Loucy (cell line): Measurements from ENCODE around the gene TMEM45B.
"Not testable (repeated sequence)": the region's sequence is repeated elsewhere in the genome, so short reads cannot be mapped to it uniquely, and the experiment has no call there.

Experiments
- H2AFZ ChIP-seq: fragments of 200-600 bp; sonication (generic); 2 replicates; pipeline ENCODE4 v1.6.0; 2016; ENCODE audit warnings: antibody characterized with exemption, mild to moderate bottlenecking, low read length, moderate library complexity
- H3F3A ChIP-seq: fragments of 200-600 bp; 2 replicates; pipeline ENCODE4 v1.6.0; 2016; ENCODE audit warnings: antibody characterized with exemption, low read depth, mild to moderate bottlenecking
- H3K27me3 ChIP-seq: fragments of 200-600 bp; sonication (generic); 2 replicates; pipeline ENCODE4 v1.6.1; 2014; ENCODE audit warnings: low read length, mild to moderate bottlenecking; ENCODE audit not compliant: insufficient read depth, poor library complexity, severe bottlenecking
- H3K36me3 ChIP-seq: fragments of 200-600 bp; sonication (generic); 2 replicates; pipeline ENCODE4 v1.6.1; 2016; ENCODE audit warnings: low read length; ENCODE audit not compliant: insufficient read depth
- H3K4me1 ChIP-seq: fragments of 200-600 bp; sonication (generic); 2 replicates; pipeline ENCODE4 v1.5.1; 2014; ENCODE audit warnings: low read length, mild to moderate bottlenecking; ENCODE audit not compliant: insufficient read depth, poor library complexity, severe bottlenecking
- H3K4me2 ChIP-seq: fragments of 200-600 bp; sonication (generic); 2 replicates; pipeline ENCODE4 v1.6.0; 2014; ENCODE audit warnings: antibody characterized with exemption, low read length, low read depth, mild to moderate bottlenecking; ENCODE audit not compliant: poor library complexity, severe bottlenecking
- H3K4me3 ChIP-seq: fragments of 200-600 bp; sonication (generic); 2 replicates; pipeline ENCODE4 v1.5.1; 2014; ENCODE audit warnings: low read length, mild to moderate bottlenecking, mixed read lengths; ENCODE audit not compliant: poor library complexity, severe bottlenecking
- H3K79me2 ChIP-seq: fragments of 200-600 bp; sonication (generic); 2 replicates; pipeline ENCODE4 v1.6.1; 2014; ENCODE audit warnings: low read length; ENCODE audit not compliant: insufficient read depth
- H3K9ac ChIP-seq: fragments of 200-600 bp; sonication (generic); 2 replicates; pipeline ENCODE4 v1.6.0; 2014; ENCODE audit warnings: mild to moderate bottlenecking, low read depth, low read length, moderate library complexity; ENCODE audit not compliant: poor library complexity, severe bottlenecking
- H3K9me2 ChIP-seq: fragments of 200-600 bp; sonication (generic); replicated peaks from 2 replicates; pipeline ENCODE4 v1.6.1; 2016; ENCODE audit warnings: low read depth, low read length, mixed read lengths
- H3K9me3 ChIP-seq: fragments of 200-600 bp; sonication (generic); 2 replicates; pipeline ENCODE4 v1.6.1; 2014; ENCODE audit warnings: mild to moderate bottlenecking, antibody characterized with exemption, low read length, low read depth; ENCODE audit not compliant: insufficient read depth
- H4K20me1 ChIP-seq: fragments of 200-600 bp; sonication (generic); 2 replicates; pipeline ENCODE4 v1.6.0; 2014; ENCODE audit warnings: antibody characterized with exemption, low read length, mild to moderate bottlenecking; ENCODE audit not compliant: insufficient read depth, poor library complexity, severe bottlenecking
- CTCF ChIP-seq: fragments of 200-600 bp; sonication (generic); conservative IDR thresholded peaks from 2 replicates; pipeline ENCODE4 v1.5.1; 2014; ENCODE audit warnings: mild to moderate bottlenecking, antibody characterized with exemption, low read length
- EZH2phosphoT487 ChIP-seq: fragments of 200-600 bp; IDR thresholded peaks from 2 replicates; pipeline ENCODE4 v1.6.1; 2018; ENCODE audit warnings: antibody characterized with exemption, mild to moderate bottlenecking, moderate library complexity, borderline replicate concordance

Gene TMEM45B

GRCh38 chr11:129785383-129786111, 30.1 kb upstream of the TMEM45B start:
- no peaks in the 10 kb centered on the region for H3K36me3 ChIP-seq
- no peaks in the 10 kb centered on the region for H3K27me3 ChIP-seq
- no peaks in the 10 kb centered on the region for H3F3A ChIP-seq
- no peak overlapping the region for H2AFZ ChIP-seq
- H3K4me3 ChIP-seq, result no peak overlapping the region
- no peak for TF ChIP-seq EZH2phosphoT487
- peak; percentile 50 for TF ChIP-seq CTCF
- H3K9me2 ChIP-seq, result no peaks in the 10 kb centered on the region
- H3K9me3 ChIP-seq, result no peaks in the 10 kb centered on the region
- H3K4me1 ChIP-seq, result no peaks in the 10 kb centered on the region
- no peaks in the 10 kb centered on the region for H4K20me1 ChIP-seq
- no peak overlapping the region for H3K4me2 ChIP-seq
- H3K9ac ChIP-seq, result no peak overlapping the region
- H3K79me2 ChIP-seq, result no peaks in the 10 kb centered on the region

GRCh38 chr11:129786112-129786416, 29.6 kb upstream of the TMEM45B start:
- H3K4me1 ChIP-seq, H3K27me3 ChIP-seq, H4K20me1 ChIP-seq, H3K4me2 ChIP-seq, H3K36me3 ChIP-seq, H3K9me2 ChIP-seq, H3K9ac ChIP-seq, H3K79me2 ChIP-seq, H3F3A ChIP-seq, H2AFZ ChIP-seq, H3K4me3 ChIP-seq, H3K9me3 ChIP-seq: not testable (repeated sequence)

- no peaks in the 10 kb centered on the region for H3K9me3 ChIP-seq
- H3K9ac ChIP-seq, result no peak overlapping the region
- TF ChIP-seq CTCF, result no peak
- TF ChIP-seq EZH2phosphoT487, result no peak
- H3K36me3 ChIP-seq, result no peaks in the 10 kb centered on the region
- no peaks in the 10 kb centered on the region for H3F3A ChIP-seq
- H4K20me1 ChIP-seq, result no peaks in the 10 kb centered on the region
- H3K27me3 ChIP-seq, result no peaks in the 10 kb centered on the region
- H2AFZ ChIP-seq, result no peak overlapping the region
- H3K4me1 ChIP-seq, result no peaks in the 10 kb centered on the region
- H3K4me3 ChIP-seq, result no peak overlapping the region
- H3K9me2 ChIP-seq, result no peaks in the 10 kb centered on the region
- no peak overlapping the region for H3K4me2 ChIP-seq
- no peaks in the 10 kb centered on the region for H3K79me2 ChIP-seq
These were observed 28.0 kb upstream of the TMEM45B start for GRCh38 chr11:129787532-129788155.

- H3K79me2 ChIP-seq, result no peaks in the 10 kb centered on the region
- TF ChIP-seq EZH2phosphoT487 (no peak), CTCF (no peak)
- no peaks in the 10 kb centered on the region for H3K27me3 ChIP-seq
- H3F3A ChIP-seq, result no peaks in the 10 kb centered on the region
- H3K4me2 ChIP-seq, result no peak overlapping the region
- no peaks in the 10 kb centered on the region for H3K4me1 ChIP-seq
- no peaks in the 10 kb centered on the region for H3K9me3 ChIP-seq
- H2AFZ ChIP-seq, result no peak overlapping the region
- no peaks in the 10 kb centered on the region for H4K20me1 ChIP-seq
- H3K9ac ChIP-seq, result no peak overlapping the region
- no peak overlapping the region for H3K4me3 ChIP-seq
- no peaks in the 10 kb centered on the region for H3K9me2 ChIP-seq
- H3K36me3 ChIP-seq, result no peaks in the 10 kb centered on the region
These were observed 27.4 kb upstream of the TMEM45B start for GRCh38 chr11:129788278-129788677.
